ENCODE measurements around the gene LRP1.

GRCh38 chr12:57119294-57120085 is 8.8 kb upstream of the LRP1 start:
- no peak for TF ChIP-seq POLR2A (IDR thresholded peaks at IDR 0.05)
- no peak for TF ChIP-seq CTCF (IDR thresholded peaks at IDR 0.05)

All from prostate gland (tissue), 2 donors.